GM11168 (cell line): ENCODE data around the gene PEX10.

ENCODE experiments used
- in situ Hi-C: fragments of 300-500 bp; cut with MboI; formaldehyde crosslinking; loops from one replicate; pipeline ENCODE4 v1.12.0; 2022; ENCODE audit warnings: low sequenced_read_pairs; ENCODE audit not compliant: unreplicated experiment

Gene PEX10

DNA sequence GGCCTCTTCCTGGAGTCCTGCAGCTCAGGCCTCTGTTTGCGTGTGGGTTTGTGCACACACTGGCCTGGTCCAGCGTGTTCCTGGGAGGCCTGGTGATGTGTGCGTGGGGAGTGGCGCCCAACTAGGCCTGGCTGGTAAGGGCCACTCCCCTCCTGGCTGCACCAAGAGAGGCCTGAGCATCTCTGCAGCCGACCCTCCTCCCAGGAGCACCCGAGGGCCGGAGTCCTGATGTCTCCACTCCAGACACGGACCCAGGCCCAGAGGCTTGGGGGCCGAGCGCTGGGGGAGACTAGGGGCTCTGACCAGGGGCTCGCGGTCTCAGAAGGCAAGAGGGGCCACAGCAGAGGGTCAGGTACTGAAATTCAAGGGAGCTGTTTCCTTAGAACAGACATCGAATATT is 54.3 kb downstream of the PEX10 start:
- in situ Hi-C loops, result no loop called here

- in situ Hi-C loops, result no loop called here
These were observed 55.2 kb downstream of the PEX10 start for GRCh38 chr1:2356911-2357845.

DNA sequence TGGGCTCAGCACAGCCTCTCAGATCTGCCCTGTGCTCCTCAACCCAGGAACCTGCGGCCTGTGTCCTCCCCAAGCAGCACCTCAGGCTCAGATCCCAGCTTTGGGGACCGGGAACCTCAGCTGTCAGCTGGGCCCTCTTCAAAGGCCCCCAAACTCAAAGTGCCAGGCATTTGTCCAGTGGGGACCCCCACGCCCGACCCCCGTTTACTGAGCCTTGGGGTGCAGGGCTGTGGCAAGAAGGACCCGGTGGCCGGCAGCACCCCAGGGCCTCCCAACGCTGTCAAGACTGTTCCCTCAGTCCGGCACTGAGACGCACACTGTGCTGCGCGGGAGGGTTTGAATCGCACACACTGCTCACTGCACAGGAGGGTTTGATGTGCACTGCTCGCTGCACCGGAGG is 56.0 kb downstream of the PEX10 start:
- in situ Hi-C loops, result no loop called here

GRCh38 chr1:2355373-2356261 is 56.7 kb downstream of the PEX10 start:
- in situ Hi-C loops, result no loop called here

DNA sequence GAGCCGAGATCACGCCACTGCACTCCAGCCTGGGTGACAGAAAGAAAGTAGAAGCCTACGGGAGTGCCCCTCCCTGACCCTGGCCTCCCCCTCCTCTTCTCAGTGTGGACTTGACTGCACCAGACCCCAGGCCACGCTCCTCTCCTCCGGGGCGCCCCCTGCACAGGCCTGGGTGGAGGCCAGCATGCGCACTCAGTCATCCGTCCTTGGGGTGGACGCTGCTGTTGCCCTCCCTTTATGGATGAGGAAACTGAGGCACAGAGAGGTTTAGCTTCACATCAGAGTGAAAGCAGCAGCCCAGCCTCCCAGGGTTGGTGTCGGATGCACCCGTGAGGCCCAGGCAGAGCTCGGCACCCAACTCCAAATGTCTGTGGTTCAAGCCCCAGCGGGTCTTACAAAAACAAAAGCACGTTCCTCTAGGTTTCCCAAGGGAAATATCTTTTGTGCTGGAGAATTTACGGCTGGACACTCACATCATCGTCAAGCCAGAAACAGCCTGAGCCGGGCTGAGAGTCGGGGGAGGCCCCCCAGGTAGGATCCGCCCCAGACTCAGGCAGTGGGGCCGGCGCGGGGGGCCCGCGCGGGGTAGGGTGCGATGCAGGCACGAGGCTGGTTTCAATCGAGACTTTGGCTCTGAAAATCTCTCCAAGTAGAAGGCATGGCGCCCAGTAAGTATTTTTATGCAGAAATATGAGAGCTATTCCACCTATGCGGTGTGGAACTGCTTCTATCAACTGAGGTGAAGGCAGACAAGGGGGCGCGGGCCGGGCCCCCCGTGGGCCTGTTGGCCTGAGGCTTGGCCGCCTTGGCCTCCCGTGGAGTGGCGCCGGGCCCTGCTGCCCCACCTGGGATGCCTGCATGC is 57.6 kb downstream of the PEX10 start:
- in situ Hi-C loops, result no loop called here
